Endothelial cell of umbilical vein (primary cell): ENCODE data around the gene UBXN11.

Experiments
- EZH2 ChIP-seq: IDR thresholded peaks from 2 replicates; pipeline ENCODE4 v1.6.1; 2012; ENCODE audit warnings: borderline replicate concordance, low read depth, mild to moderate bottlenecking, moderate library complexity, low read length, inconsistent platforms; ENCODE audit not compliant: severe bottlenecking
- POLR2A ChIP-seq: IDR thresholded peaks from 2 replicates; pipeline ENCODE4 v1.6.1; 2012; ENCODE audit warnings: low read depth, mild to moderate bottlenecking, control low read depth, low read length
- POLR2AphosphoS5 ChIP-seq: IDR thresholded peaks from 2 replicates; pipeline ENCODE4 v1.6.1; 2012; ENCODE audit warnings: low read depth, mild to moderate bottlenecking, control low read depth, low read length, moderate library complexity; ENCODE audit not compliant: insufficient read depth
- TF ChIP-seq, protein P1 (sequence below), 2 donors: IDR thresholded peaks; 1 replicate in 1 of 2; 2 replicates in 1 of 2; pipeline ENCODE4 v1.5.1; 2011; ENCODE audit warnings: low read length in 2 of 2, mild to moderate bottlenecking in 2 of 2, moderate library complexity in 2 of 2, control low read depth in 1 of 2, inconsistent platforms in 1 of 2, low read depth in 1 of 2; ENCODE audit not compliant: insufficient read depth in 1 of 2; ENCODE audit errors: extremely low read depth in 1 of 2
- TF ChIP-seq, protein P2 (sequence below): IDR thresholded peaks from 2 replicates; pipeline ENCODE4 v1.6.1; 2011; ENCODE audit not compliant: insufficient read depth, insufficient read length

DNA sequence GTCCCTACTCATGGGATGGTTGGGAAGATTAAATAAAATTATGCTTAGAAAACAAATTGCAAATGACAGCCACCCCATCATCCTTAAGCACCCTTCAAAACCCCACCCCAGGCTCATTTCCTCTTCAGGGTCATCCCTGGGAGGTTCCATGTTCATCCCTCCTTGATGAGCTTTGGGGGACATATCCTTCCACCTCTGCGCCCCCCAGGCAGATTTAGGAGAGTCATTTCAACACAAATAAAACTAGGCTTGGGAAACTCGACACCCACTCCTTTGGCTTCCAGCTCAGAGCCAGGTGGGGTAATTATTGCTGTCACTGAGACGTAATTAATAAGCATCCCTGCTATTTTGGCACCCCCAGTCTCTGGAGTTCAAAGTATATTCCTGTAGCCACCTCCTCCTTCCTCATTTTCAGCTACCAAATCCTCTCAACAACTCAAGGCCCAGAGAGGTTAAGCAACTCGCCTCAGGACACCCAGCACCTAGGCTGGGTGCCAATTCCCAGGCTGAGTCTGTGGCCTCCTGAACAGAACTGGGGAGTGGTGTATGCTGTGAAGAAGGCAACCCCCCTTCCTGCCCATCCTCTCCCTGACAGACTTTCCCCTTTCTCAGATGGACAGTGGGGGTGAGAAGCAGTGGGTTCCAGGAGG, 46.9 kb upstream of the UBXN11 start:
- TF ChIP-seq, protein P1, sequence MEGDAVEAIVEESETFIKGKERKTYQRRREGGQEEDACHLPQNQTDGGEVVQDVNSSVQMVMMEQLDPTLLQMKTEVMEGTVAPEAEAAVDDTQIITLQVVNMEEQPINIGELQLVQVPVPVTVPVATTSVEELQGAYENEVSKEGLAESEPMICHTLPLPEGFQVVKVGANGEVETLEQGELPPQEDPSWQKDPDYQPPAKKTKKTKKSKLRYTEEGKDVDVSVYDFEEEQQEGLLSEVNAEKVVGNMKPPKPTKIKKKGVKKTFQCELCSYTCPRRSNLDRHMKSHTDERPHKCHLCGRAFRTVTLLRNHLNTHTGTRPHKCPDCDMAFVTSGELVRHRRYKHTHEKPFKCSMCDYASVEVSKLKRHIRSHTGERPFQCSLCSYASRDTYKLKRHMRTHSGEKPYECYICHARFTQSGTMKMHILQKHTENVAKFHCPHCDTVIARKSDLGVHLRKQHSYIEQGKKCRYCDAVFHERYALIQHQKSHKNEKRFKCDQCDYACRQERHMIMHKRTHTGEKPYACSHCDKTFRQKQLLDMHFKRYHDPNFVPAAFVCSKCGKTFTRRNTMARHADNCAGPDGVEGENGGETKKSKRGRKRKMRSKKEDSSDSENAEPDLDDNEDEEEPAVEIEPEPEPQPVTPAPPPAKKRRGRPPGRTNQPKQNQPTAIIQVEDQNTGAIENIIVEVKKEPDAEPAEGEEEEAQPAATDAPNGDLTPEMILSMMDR (IDR thresholded peaks at IDR 0.05; ENCODE audit: extremely low read depth in 1 of 2, insufficient read depth in 1 of 2, low read depth in 1 of 2, low read length in 2 of 2), result no peak
- TF ChIP-seq, protein P2, sequence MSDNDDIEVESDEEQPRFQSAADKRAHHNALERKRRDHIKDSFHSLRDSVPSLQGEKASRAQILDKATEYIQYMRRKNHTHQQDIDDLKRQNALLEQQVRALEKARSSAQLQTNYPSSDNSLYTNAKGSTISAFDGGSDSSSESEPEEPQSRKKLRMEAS, result no peak
- TF ChIP-seq EZH2, result no peak
- no peak for TF ChIP-seq POLR2AphosphoS5
- no peak for TF ChIP-seq POLR2A
